ENCODE measurements around the gene MIB2. TPM values are rescaled to one million over a fixed set of nuclear protein-coding genes. Genes with fewer than 3 reads are reported as not detected.

The MIB2 gene
- total and polyA plus RNA-seq, 4 experiments from 2014 or later = 12.7 to 114 (median 73.5) TPM

DNA sequence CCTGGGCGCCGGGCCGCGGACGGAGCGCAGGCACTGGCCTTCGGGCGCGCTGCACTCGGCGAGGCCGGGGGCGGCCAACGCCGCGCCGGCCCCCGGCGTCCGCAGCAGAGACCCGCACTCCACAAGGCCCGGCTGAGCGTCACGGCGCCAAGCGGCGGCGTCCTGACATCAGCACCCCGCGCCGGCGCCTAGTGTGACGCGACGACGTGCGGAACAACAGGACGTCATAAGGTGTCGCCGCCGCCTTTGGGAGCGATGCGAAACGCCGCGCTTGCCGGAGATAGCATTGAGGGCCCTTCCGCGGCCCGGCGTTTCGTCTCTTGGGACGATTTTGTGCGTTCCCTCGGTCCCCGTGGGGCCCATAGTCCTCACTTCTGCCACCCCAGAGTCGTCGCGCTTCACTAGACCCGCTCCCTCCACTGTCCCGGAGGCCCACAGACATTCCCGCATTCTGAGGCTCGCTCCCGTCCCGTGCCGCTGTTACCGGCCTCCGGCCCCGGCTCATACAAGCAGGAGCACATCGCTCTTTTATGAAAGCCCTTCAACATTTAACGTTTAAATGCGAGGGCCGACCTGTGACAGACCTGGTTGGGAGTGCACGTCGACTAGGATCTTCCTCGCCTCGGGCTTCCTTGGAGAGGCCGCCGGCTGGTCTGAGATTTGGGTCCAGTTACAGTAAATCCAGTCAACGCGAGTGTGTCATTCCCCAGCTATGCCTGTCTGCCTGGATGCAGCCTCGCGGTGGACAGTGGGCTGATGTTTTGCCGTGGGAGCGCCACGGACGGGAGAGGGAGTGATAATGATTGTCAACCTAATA lies 40.4 kb upstream of the MIB2 start, which contains the start of gene SSU72:
Gene SSU72 (minus strand): TSS at position 143 of the 817 bp plus-strand sequence. CDS start 306 bp downstream, outside the sequence.
- H3K9me3 ChIP-seq (ENCODE audit: control insufficient read depth in 1 of 2, low read length in 2 of 2) = no peaks in the 10 kb centered on the region
- intact Hi-C loops (cut with micrococcal nuclease) = loop anchor here (1.0 to 10.0 kb wide), 6 partner anchors 24 to 104 kb away; partner anchors contain the start of genes ATAD3A, ATAD3B, CDK11B and MIB2

DNA sequence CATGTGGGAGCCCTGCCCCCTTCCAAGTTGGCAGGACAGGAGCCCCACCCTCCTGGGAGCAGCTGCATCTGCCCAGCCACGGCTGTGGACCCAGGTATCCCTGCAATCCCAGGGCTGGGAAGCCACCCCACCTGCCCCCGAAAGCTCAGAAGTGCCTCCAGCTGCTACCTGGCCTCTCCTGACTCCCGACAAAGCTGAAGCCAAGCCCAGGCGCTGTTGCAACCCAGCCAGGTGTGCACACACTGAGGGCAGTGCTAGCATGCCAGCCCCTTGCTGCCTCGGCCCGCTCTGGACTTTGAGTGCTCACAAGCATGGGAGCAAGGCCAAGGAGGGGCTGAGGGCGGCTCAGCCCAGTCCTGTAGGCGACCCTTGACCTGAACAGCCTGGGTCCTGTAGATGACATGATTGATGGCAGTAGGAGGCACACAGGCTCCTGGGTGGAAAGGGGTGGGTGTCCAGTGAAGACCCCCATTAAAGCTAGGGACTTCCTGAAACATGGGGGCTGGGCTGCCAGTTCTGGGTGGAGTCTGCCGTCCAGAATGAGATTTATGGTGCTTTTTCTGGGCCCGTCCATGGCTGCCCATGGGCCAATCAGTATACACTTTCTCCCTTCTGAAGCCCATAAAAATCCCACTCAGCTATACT lies 37.8 kb upstream of the MIB2 start:
- H3K36me3 ChIP-seq (ENCODE audit: insufficient read depth, low read length) = no peaks in the 10 kb centered on the region
- no peak overlapping the region for H3K27ac ChIP-seq (ENCODE audit: low read depth, low read length)
- POLR2A ChIA-PET (ENCODE audit: partially characterized antibody) = interaction anchor here (0.6 to 8.3 kb wide), 4 partner anchors 37 to 170 kb away, joined by 3 to 61 read pairs (median 4); partner anchors contain the start of genes MIB2 and MRPL20
- peaks cover 2 to 6% of the 10 kb centered on the region in 2 donors for H3K27me3 Mint-ChIP-seq
- no peak overlapping the region for H3K4me3 ChIP-seq (ENCODE audit: low read length in 2 of 2)
- no peaks in the 10 kb centered on the region for H3K9me3 ChIP-seq (ENCODE audit: control insufficient read depth in 1 of 2, low read length in 2 of 2)
- intact Hi-C loops (cut with micrococcal nuclease) = loop anchor here (10.0 kb wide), 1 partner anchor 77 kb away; the partner anchor contains the start of gene CDK11B
- CTCF ChIA-PET (ENCODE audit: partially characterized antibody) = no interaction called here
- peak overlapping the region in 2 of 7 donors; percentile 38 to 42 for H3K27ac Mint-ChIP-seq
- H3K4me3 Mint-ChIP-seq = no peak overlapping the region
- no peak for DNase-seq
- H3K4me1 Mint-ChIP-seq = peaks cover 5 to 24% (median 14%) of the 10 kb centered on the region in 4 donors
- peaks cover 0 to 13% of the 10 kb centered on the region in 2 donors for H3K36me3 Mint-ChIP-seq
- peaks cover 0 to 7% (median 0%) of the 10 kb centered on the region in 8 donors for H3K9me3 Mint-ChIP-seq
- H3K27me3 ChIP-seq (ENCODE audit: insufficient read depth, low read length) = no peaks in the 10 kb centered on the region
- peaks cover 26% of the 10 kb centered on the region for H3K4me1 ChIP-seq (ENCODE audit: insufficient read depth, low read length)

More for the DNA sequence above, 40.4 kb upstream of the MIB2 start, which contains the start of gene SSU72:
- H3K4me3 ChIP-seq (ENCODE audit: low read length in 2 of 2) = peak within 1 kb of the TSS; percentile 97
- ChIA-PET CTCF (ENCODE audit: partially characterized antibody) (interaction anchor here (1.4 kb wide), 1 partner anchor 55 kb away, joined by 4 read pairs; no protein-coding TSS in a partner anchor), POLR2A (ENCODE audit: partially characterized antibody) (interaction anchor here (0.9 to 8.3 kb wide), 5 partner anchors 10 to 175 kb away, joined by 3 to 61 read pairs (median 5); partner anchors contain the start of gene MIB2)
- Mint-ChIP-seq H3K27me3 (no peaks in the 10 kb centered on the region), H3K4me1 (peaks cover 12 to 38% (median 25%) of the 10 kb centered on the region in 4 donors), H3K4me3 (peak within 1 kb of the TSS; percentile 96 to 99 (median 98)), H3K27ac (peak within 1 kb of the TSS; percentile 97 to 100 (median 99)), H3K36me3 (peaks cover 7 to 23% of the 10 kb centered on the region in 2 donors), H3K9me3 (peaks cover 0 to 7% (median 0%) of the 10 kb centered on the region in 8 donors)
- peaks cover 43% of the 10 kb centered on the region for H3K4me1 ChIP-seq (ENCODE audit: insufficient read depth, low read length)
- H3K27ac ChIP-seq (ENCODE audit: low read depth, low read length) = peak within 1 kb of the TSS; percentile 99
- peaks cover 7% of the 10 kb centered on the region for H3K36me3 ChIP-seq (ENCODE audit: insufficient read depth, low read length)
- no peaks in the 10 kb centered on the region for H3K27me3 ChIP-seq (ENCODE audit: insufficient read depth, low read length)
- peak; percentile 91 to 95 (median 94) for DNase-seq

GRCh38 chr1:1578371-1578940 lies 36.8 kb upstream of the MIB2 start:
- no peak overlapping the region for H3K27ac ChIP-seq (ENCODE audit: low read depth, low read length)
- no peak overlapping the region for H3K4me3 ChIP-seq (ENCODE audit: low read length in 2 of 2)
- Mint-ChIP-seq H3K36me3 (peaks cover 0 to 11% of the 10 kb centered on the region in 2 donors), H3K9me3 (peaks cover 0 to 7% (median 0%) of the 10 kb centered on the region in 8 donors), H3K4me3 (no peak overlapping the region), H3K27me3 (peaks cover 3 to 11% of the 10 kb centered on the region in 2 donors), H3K4me1 (peaks cover 4 to 20% (median 12%) of the 10 kb centered on the region in 4 donors), H3K27ac (peak overlapping the region in 2 of 7 donors; percentile 23 to 38)
- DNase-seq = no peak
- no peaks in the 10 kb centered on the region for H3K9me3 ChIP-seq (ENCODE audit: control insufficient read depth in 1 of 2, low read length in 2 of 2)
- POLR2A ChIA-PET (ENCODE audit: partially characterized antibody) = interaction anchor here (0.9 to 8.3 kb wide), 3 partner anchors 36 to 171 kb away, joined by 3 to 61 read pairs (median 4); partner anchors contain the start of genes MIB2 and MRPL20
- H3K27me3 ChIP-seq (ENCODE audit: insufficient read depth, low read length) = no peaks in the 10 kb centered on the region
- H3K4me1 ChIP-seq (ENCODE audit: insufficient read depth, low read length) = peaks cover 16% of the 10 kb centered on the region
- intact Hi-C loops (cut with micrococcal nuclease) = loop anchor here (10.0 kb wide), 1 partner anchor 76 kb away; the partner anchor contains the start of gene CDK11B
- CTCF ChIA-PET (ENCODE audit: partially characterized antibody) = no interaction called here
- no peaks in the 10 kb centered on the region for H3K36me3 ChIP-seq (ENCODE audit: insufficient read depth, low read length)

- ChIA-PET CTCF (ENCODE audit: partially characterized antibody) (no interaction called here), POLR2A (ENCODE audit: partially characterized antibody) (interaction anchor here (1.0 kb wide), 1 partner anchor 11 kb away, joined by 3 read pairs; no protein-coding TSS in a partner anchor)
- DNase-seq = no peak
- Histone ChIP-seq H3K4me3 (ENCODE audit: low read length in 2 of 2) (no peak overlapping the region), H3K36me3 (ENCODE audit: insufficient read depth, low read length) (no peaks in the 10 kb centered on the region), H3K9me3 (ENCODE audit: control insufficient read depth in 1 of 2, low read length in 2 of 2) (no peaks in the 10 kb centered on the region), H3K27me3 (ENCODE audit: insufficient read depth, low read length) (no peaks in the 10 kb centered on the region), H3K27ac (ENCODE audit: low read depth, low read length) (no peak overlapping the region), H3K4me1 (ENCODE audit: insufficient read depth, low read length) (no peaks in the 10 kb centered on the region)
- Mint-ChIP-seq H3K27ac (peak overlapping the region in 1 of 7 donors; percentile 30), H3K36me3 (no peaks in the 10 kb centered on the region), H3K27me3 (peaks cover 8 to 15% of the 10 kb centered on the region in 2 donors), H3K4me1 (no peaks in the 10 kb centered on the region), H3K4me3 (no peak overlapping the region), H3K9me3 (no peaks in the 10 kb centered on the region)
- intact Hi-C loops (cut with micrococcal nuclease) = no loop called here
These were observed 32.5 kb upstream of the MIB2 start for GRCh38 chr1:1582585-1583346.

- no peak overlapping the region for H3K4me3 Mint-ChIP-seq
- Histone ChIP-seq H3K4me3 (ENCODE audit: low read length in 2 of 2) (no peak overlapping the region), H3K4me1 (ENCODE audit: insufficient read depth, low read length) (no peaks in the 10 kb centered on the region), H3K27me3 (ENCODE audit: insufficient read depth, low read length) (no peaks in the 10 kb centered on the region), H3K9me3 (ENCODE audit: control insufficient read depth in 1 of 2, low read length in 2 of 2) (no peaks in the 10 kb centered on the region), H3K36me3 (ENCODE audit: insufficient read depth, low read length) (no peaks in the 10 kb centered on the region), H3K27ac (ENCODE audit: low read depth, low read length) (no peak overlapping the region)
- intact Hi-C loops (cut with micrococcal nuclease) = no loop called here
- peak overlapping the region in 1 of 7 donors; percentile 30 for H3K27ac Mint-ChIP-seq
- CTCF ChIA-PET (ENCODE audit: partially characterized antibody) = no interaction called here
- H3K27me3 Mint-ChIP-seq = peaks cover 8 to 16% of the 10 kb centered on the region in 2 donors
- no peaks in the 10 kb centered on the region for H3K9me3 Mint-ChIP-seq
- H3K4me1 Mint-ChIP-seq = no peaks in the 10 kb centered on the region
- POLR2A ChIA-PET (ENCODE audit: partially characterized antibody) = interaction anchor here (1.0 kb wide), 1 partner anchor 11 kb away, joined by 3 read pairs; no protein-coding TSS in a partner anchor
- no peaks in the 10 kb centered on the region for H3K36me3 Mint-ChIP-seq
- no peak for DNase-seq
These were observed 31.8 kb upstream of the MIB2 start for GRCh38 chr1:1583347-1584010.

- Mint-ChIP-seq H3K27me3 (peaks cover 0 to 4% of the 10 kb centered on the region in 2 donors), H3K4me3 (no peak overlapping the region), H3K4me1 (no peaks in the 10 kb centered on the region), H3K36me3 (no peaks in the 10 kb centered on the region), H3K9me3 (peaks cover 0 to 2% (median 0%) of the 10 kb centered on the region in 8 donors), H3K27ac (no peak overlapping the region)
- Histone ChIP-seq H3K4me1 (ENCODE audit: insufficient read depth, low read length) (no peaks in the 10 kb centered on the region), H3K4me3 (ENCODE audit: low read length in 2 of 2) (no peak overlapping the region), H3K27ac (ENCODE audit: low read depth, low read length) (no peak overlapping the region), H3K9me3 (ENCODE audit: control insufficient read depth in 1 of 2, low read length in 2 of 2) (no peaks in the 10 kb centered on the region), H3K27me3 (ENCODE audit: insufficient read depth, low read length) (no peaks in the 10 kb centered on the region), H3K36me3 (ENCODE audit: insufficient read depth, low read length) (no peaks in the 10 kb centered on the region)
- no peak for DNase-seq
- ChIA-PET CTCF (ENCODE audit: partially characterized antibody) (no interaction called here), POLR2A (ENCODE audit: partially characterized antibody) (no interaction called here)
- intact Hi-C loops (cut with micrococcal nuclease) = no loop called here
These were observed 23.8 kb upstream of the MIB2 start for GRCh38 chr1:1591452-1591851.
